C4-2B (cell line): ENCODE measurements around the gene SGSM1.

Experiments
- ZFX ChIP-seq: fragments of 450-650 bp; IDR thresholded peaks from 2 replicates; pipeline ENCODE4 v1.6.1; 2017
- TF ChIP-seq, protein P1 (sequence below): fragments of 450-650 bp; conservative IDR thresholded peaks from 2 replicates; pipeline ENCODE4 v1.5.1; 2017; ENCODE audit warnings: mild to moderate bottlenecking

DNA sequence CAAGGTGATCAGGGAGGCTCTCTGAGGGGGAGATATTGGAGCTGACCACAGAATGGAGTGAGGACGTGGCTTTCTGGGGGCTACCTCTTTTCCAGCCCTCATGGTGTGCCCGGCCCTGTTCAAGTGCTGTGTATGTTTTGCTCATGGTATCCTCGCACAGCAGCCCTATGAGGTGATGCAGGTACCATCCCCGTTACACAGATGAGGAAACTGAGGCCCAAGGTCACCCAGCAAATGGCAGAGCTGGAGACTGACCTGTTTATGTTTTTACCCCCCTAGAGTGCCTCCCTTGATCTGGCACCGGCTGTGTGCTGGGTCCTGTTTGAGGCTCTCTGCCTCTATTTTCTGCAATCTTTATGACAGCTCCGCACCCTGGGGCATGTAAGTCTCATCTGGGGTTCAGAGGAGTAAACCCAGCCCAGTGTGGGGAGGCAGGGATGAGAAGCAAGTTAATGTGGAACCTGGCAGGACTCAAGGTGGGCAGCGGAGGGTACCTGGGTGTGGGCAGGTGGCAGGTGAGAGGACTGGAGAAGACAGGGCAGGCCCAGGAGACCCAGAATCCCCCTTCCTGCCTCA is 20.8 kb downstream of the SGSM1 start:
- TF ChIP-seq, protein P1, sequence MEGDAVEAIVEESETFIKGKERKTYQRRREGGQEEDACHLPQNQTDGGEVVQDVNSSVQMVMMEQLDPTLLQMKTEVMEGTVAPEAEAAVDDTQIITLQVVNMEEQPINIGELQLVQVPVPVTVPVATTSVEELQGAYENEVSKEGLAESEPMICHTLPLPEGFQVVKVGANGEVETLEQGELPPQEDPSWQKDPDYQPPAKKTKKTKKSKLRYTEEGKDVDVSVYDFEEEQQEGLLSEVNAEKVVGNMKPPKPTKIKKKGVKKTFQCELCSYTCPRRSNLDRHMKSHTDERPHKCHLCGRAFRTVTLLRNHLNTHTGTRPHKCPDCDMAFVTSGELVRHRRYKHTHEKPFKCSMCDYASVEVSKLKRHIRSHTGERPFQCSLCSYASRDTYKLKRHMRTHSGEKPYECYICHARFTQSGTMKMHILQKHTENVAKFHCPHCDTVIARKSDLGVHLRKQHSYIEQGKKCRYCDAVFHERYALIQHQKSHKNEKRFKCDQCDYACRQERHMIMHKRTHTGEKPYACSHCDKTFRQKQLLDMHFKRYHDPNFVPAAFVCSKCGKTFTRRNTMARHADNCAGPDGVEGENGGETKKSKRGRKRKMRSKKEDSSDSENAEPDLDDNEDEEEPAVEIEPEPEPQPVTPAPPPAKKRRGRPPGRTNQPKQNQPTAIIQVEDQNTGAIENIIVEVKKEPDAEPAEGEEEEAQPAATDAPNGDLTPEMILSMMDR = no peak
- no peak for TF ChIP-seq ZFX
